ENCODE measurements around the gene MAS1.

Gene MAS1

DNA sequence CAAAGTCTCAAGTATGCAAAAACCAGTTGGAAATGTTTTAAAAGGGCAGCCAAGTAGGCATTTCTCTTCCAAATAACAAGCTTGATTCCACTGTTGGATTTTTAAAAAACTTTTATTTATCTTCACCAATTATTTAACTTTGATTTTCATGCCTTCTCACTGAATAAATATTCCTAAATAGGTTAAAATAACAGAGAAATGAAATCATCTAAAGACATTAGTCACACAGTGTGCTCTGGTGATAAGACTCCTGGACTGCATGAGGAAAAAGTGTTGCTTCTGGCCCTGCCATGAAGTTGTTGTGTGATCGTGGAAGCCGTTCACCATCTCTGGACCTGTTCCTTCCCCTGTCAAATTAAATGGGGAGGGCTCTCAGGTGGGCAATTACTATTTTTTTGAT, 44.3 kb downstream of the MAS1 start (continued):
- TF ChIP-seq, protein P1, sequence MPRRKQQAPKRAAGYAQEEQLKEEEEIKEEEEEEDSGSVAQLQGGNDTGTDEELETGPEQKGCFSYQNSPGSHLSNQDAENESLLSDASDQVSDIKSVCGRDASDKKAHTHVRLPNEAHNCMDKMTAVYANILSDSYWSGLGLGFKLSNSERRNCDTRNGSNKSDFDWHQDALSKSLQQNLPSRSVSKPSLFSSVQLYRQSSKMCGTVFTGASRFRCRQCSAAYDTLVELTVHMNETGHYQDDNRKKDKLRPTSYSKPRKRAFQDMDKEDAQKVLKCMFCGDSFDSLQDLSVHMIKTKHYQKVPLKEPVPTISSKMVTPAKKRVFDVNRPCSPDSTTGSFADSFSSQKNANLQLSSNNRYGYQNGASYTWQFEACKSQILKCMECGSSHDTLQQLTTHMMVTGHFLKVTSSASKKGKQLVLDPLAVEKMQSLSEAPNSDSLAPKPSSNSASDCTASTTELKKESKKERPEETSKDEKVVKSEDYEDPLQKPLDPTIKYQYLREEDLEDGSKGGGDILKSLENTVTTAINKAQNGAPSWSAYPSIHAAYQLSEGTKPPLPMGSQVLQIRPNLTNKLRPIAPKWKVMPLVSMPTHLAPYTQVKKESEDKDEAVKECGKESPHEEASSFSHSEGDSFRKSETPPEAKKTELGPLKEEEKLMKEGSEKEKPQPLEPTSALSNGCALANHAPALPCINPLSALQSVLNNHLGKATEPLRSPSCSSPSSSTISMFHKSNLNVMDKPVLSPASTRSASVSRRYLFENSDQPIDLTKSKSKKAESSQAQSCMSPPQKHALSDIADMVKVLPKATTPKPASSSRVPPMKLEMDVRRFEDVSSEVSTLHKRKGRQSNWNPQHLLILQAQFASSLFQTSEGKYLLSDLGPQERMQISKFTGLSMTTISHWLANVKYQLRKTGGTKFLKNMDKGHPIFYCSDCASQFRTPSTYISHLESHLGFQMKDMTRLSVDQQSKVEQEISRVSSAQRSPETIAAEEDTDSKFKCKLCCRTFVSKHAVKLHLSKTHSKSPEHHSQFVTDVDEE (CRISPR knock-in tag; IDR thresholded peaks at IDR 0.05): no peak

DNA sequence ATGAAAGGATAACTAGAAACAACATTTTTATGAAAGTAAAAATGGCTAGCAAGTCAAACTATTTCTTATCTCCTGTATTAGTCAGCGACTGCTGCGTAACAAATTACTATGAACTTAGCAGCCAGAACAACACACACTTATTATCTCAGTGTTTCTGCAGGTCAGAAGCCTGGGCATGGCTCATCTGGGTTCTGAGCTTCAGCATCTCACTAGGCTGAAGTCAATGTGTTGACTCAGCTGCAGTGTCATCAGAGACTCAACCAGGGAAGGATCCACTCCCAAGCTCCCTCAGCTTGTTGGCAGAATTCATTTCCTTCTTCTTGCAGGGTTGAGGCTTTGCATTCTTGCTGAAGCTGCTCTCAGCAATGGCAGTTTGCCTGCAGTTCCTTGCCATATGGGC, 44.8 kb downstream of the MAS1 start:
- ATAC-seq: no peak
- TF ChIP-seq ZNF8 (CRISPR knock-in tag; IDR thresholded peaks at IDR 0.05) (no peak), RARB (CRISPR knock-in tag; IDR thresholded peaks at IDR 0.05) (no peak), OSR1 (CRISPR knock-in tag; IDR thresholded peaks at IDR 0.05) (no peak), ISL1 (CRISPR knock-in tag; IDR thresholded peaks at IDR 0.05) (no peak), ZFP30 (CRISPR knock-in tag; IDR thresholded peaks at IDR 0.05) (no peak), GLIS3 (CRISPR knock-in tag; IDR thresholded peaks at IDR 0.05) (no peak), PATZ1 (CRISPR knock-in tag; IDR thresholded peaks at IDR 0.05; ENCODE audit: borderline replicate concordance) (no peak), CSDC2 (CRISPR knock-in tag; IDR thresholded peaks at IDR 0.05) (no peak), ZNF565 (CRISPR knock-in tag; conservative IDR thresholded peaks at IDR 0.05; ENCODE audit: low read depth) (no peak), ZFP3 (CRISPR knock-in tag; IDR thresholded peaks at IDR 0.05) (no peak), BACH2 (CRISPR knock-in tag; IDR thresholded peaks at IDR 0.05; ENCODE audit: borderline replicate concordance) (no peak), SNAI2 (CRISPR knock-in tag; IDR thresholded peaks at IDR 0.05) (no peak), TCF4 (CRISPR knock-in tag; IDR thresholded peaks at IDR 0.05; ENCODE audit: borderline replicate concordance) (no peak)
- TF ChIP-seq, protein P2, sequence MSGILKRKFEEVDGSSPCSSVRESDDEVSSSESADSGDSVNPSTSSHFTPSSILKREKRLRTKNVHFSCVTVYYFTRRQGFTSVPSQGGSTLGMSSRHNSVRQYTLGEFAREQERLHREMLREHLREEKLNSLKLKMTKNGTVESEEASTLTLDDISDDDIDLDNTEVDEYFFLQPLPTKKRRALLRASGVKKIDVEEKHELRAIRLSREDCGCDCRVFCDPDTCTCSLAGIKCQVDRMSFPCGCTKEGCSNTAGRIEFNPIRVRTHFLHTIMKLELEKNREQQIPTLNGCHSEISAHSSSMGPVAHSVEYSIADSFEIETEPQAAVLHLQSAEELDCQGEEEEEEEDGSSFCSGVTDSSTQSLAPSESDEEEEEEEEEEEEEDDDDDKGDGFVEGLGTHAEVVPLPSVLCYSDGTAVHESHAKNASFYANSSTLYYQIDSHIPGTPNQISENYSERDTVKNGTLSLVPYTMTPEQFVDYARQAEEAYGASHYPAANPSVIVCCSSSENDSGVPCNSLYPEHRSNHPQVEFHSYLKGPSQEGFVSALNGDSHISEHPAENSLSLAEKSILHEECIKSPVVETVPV (CRISPR knock-in tag; IDR thresholded peaks at IDR 0.05): no peak
- TF ChIP-seq, protein P1 (CRISPR knock-in tag; IDR thresholded peaks at IDR 0.05): no peak

GRCh38 chr6:159939591-159940016, 48.8 kb downstream of the MAS1 start:
- no peak for ATAC-seq
- no peak for TF ChIP-seq POU6F1 (CRISPR knock-in tag; IDR thresholded peaks at IDR 0.05; ENCODE audit: borderline replicate concordance, low read depth)
- TF ChIP-seq, protein P1 (CRISPR knock-in tag; IDR thresholded peaks at IDR 0.05): no peak
- TF ChIP-seq CSDC2 (CRISPR knock-in tag; IDR thresholded peaks at IDR 0.05): no peak
- TF ChIP-seq ZNF8 (CRISPR knock-in tag; IDR thresholded peaks at IDR 0.05): no peak
- TF ChIP-seq ESRRG (CRISPR knock-in tag; IDR thresholded peaks at IDR 0.05): no peak
- no peak for TF ChIP-seq ZFP3 (CRISPR knock-in tag; IDR thresholded peaks at IDR 0.05)
- TF ChIP-seq TCF4 (CRISPR knock-in tag; IDR thresholded peaks at IDR 0.05; ENCODE audit: borderline replicate concordance): no peak
- TF ChIP-seq TOX (CRISPR knock-in tag; IDR thresholded peaks at IDR 0.05; ENCODE audit: borderline replicate concordance): no peak
- no peak for TF ChIP-seq RARB (CRISPR knock-in tag; IDR thresholded peaks at IDR 0.05)
- no peak for TF ChIP-seq ARNTL (CRISPR knock-in tag; IDR thresholded peaks at IDR 0.05; ENCODE audit: borderline replicate concordance, low read depth)
- TF ChIP-seq CREB5 (CRISPR knock-in tag; IDR thresholded peaks at IDR 0.05; ENCODE audit: low read depth): no peak
